Activated naive CD4-positive, alpha-beta T cell treated with anti-CD3 and anti-CD28 coated beads, Interleukin-2, amount 10 ng/mL, durations not matched to agents 7 days and 5 days (primary cell): ENCODE results near the gene TRIM14.
"Not testable (repeated sequence)": the region's sequence is repeated elsewhere in the genome, so short reads cannot be mapped to it uniquely, and the experiment has no call there.

ENCODE experiments used
- CTCF ChIA-PET: fragments of 350-600 bp; sonication (Branson Sonifier 250); formaldehyde crosslinking; loops from one replicate; lab custom pipeline; 2021; ENCODE audit warnings: antibody characterized with exemption; lab: Charles Lee
- DNase-seq: peaks from one replicate; pipeline ENCODE4 v3.0.0-alpha.2; 2020
- H3K27ac Mint-ChIP-seq: one replicate; pipeline ENCODE4 v1.8.0; 2021; ENCODE audit warnings: mild to moderate bottlenecking, moderate library complexity, mixed read lengths
- H3K27me3 Mint-ChIP-seq: one replicate; pipeline ENCODE4 v1.8.0; 2021; ENCODE audit warnings: mild to moderate bottlenecking, mixed read lengths
- H3K36me3 Mint-ChIP-seq: one replicate; pipeline ENCODE4 v1.8.0; 2021; ENCODE audit warnings: mixed read lengths
- H3K4me1 Mint-ChIP-seq: one replicate; pipeline ENCODE4 v1.8.0; 2021; ENCODE audit warnings: mixed read lengths
- H3K4me3 Mint-ChIP-seq: one replicate; pipeline ENCODE4 v1.8.0; 2021; ENCODE audit warnings: mild to moderate bottlenecking, moderate library complexity, mixed read lengths
- H3K9me3 Mint-ChIP-seq: one replicate; pipeline ENCODE4 v1.8.0; 2021; ENCODE audit warnings: mixed read lengths

TRIM14 gene

GRCh38 chr9:98078895-98079294, 40.1 kb downstream of the TRIM14 start:
- Mint-ChIP-seq H3K36me3 (peaks cover 59% of the 10 kb centered on the region), H3K27ac (no peak overlapping the region)
- CTCF ChIA-PET: interaction anchor here (1.0 kb wide), 1 partner anchor 13 kb away, joined by 4 read pairs; no protein-coding TSS in a partner anchor

GRCh38 chr9:98076514-98076890, 42.5 kb downstream of the TRIM14 start:
- H3K36me3 Mint-ChIP-seq: peaks cover 39% of the 10 kb centered on the region
- peak overlapping the region; percentile 97 for H3K27ac Mint-ChIP-seq
- CTCF ChIA-PET, H3K9me3 Mint-ChIP-seq, H3K4me3 Mint-ChIP-seq, H3K27me3 Mint-ChIP-seq, DNase-seq: not testable (repeated sequence)
- H3K4me1 Mint-ChIP-seq: peaks cover 52% of the 10 kb centered on the region

More at GRCh38 chr9:98078895-98079294, 40.1 kb downstream of the TRIM14 start:
- no peaks in the 10 kb centered on the region for H3K27me3 Mint-ChIP-seq
- no peak overlapping the region for H3K4me3 Mint-ChIP-seq
- peaks cover 72% of the 10 kb centered on the region for H3K4me1 Mint-ChIP-seq
- no peak for DNase-seq
- H3K9me3 Mint-ChIP-seq: no peaks in the 10 kb centered on the region

GRCh38 chr9:98075332-98075805, 43.7 kb downstream of the TRIM14 start:
- Mint-ChIP-seq H3K27ac (peak overlapping the region; percentile 97), H3K4me1 (peaks cover 48% of the 10 kb centered on the region), H3K9me3 (no peaks in the 10 kb centered on the region), H3K27me3 (no peaks in the 10 kb centered on the region), H3K36me3 (peaks cover 29% of the 10 kb centered on the region), H3K4me3 (peak overlapping the region; percentile 13)
- CTCF ChIA-PET: interaction anchor here (0.7 to 2.8 kb wide), 4 partner anchors 23 to 188 kb away, joined by 5 to 13 read pairs (median 8); partner anchors contain the start of gene TBC1D2
- DNase-seq: peak; percentile 33

- peak overlapping the region; percentile 13 for H3K4me3 Mint-ChIP-seq
- no peaks in the 10 kb centered on the region for H3K9me3 Mint-ChIP-seq
- peak overlapping the region; percentile 97 for H3K27ac Mint-ChIP-seq
- peak; percentile 76 for DNase-seq
- H3K36me3 Mint-ChIP-seq: peaks cover 23% of the 10 kb centered on the region
- H3K27me3 Mint-ChIP-seq: no peaks in the 10 kb centered on the region
- CTCF ChIA-PET: interaction anchor here (0.6 to 2.8 kb wide), 20 partner anchors 9 to 191 kb away, joined by 3 to 13 read pairs (median 4); partner anchors contain the start of genes NANS, TBC1D2, TRIM14 and TRMO
- H3K4me1 Mint-ChIP-seq: peaks cover 50% of the 10 kb centered on the region
These were observed 44.7 kb downstream of the TRIM14 start for GRCh38 chr9:98074115-98074990.

- Mint-ChIP-seq H3K9me3 (no peaks in the 10 kb centered on the region), H3K36me3 (peaks cover 14% of the 10 kb centered on the region), H3K27ac (no peak overlapping the region), H3K4me3 (no peak overlapping the region), H3K4me1 (peaks cover 39% of the 10 kb centered on the region), H3K27me3 (no peaks in the 10 kb centered on the region)
- CTCF ChIA-PET: interaction anchor here (1.0 kb wide), 1 partner anchor 122 kb away, joined by 3 read pairs; no protein-coding TSS in a partner anchor
- DNase-seq: no peak
These were observed 47.3 kb downstream of the TRIM14 start for GRCh38 chr9:98071737-98072136.

GRCh38 chr9:98070704-98071103, 48.3 kb downstream of the TRIM14 start:
- Mint-ChIP-seq H3K4me3 (no peak overlapping the region), H3K36me3 (peaks cover 20% of the 10 kb centered on the region), H3K27me3 (no peaks in the 10 kb centered on the region), H3K27ac (no peak overlapping the region), H3K4me1 (peaks cover 30% of the 10 kb centered on the region), H3K9me3 (no peaks in the 10 kb centered on the region)
- DNase-seq: no peak
- CTCF ChIA-PET: interaction anchor here (1.0 kb wide), 1 partner anchor 13 kb away, joined by 3 read pairs; no protein-coding TSS in a partner anchor

- Mint-ChIP-seq H3K27ac (no peak overlapping the region), H3K4me3 (no peak overlapping the region), H3K36me3 (peaks cover 27% of the 10 kb centered on the region), H3K27me3 (no peaks in the 10 kb centered on the region), H3K4me1 (peaks cover 19% of the 10 kb centered on the region), H3K9me3 (no peaks in the 10 kb centered on the region)
- CTCF ChIA-PET: no interaction called here
- no peak for DNase-seq
These were observed 49.5 kb downstream of the TRIM14 start for GRCh38 chr9:98069551-98069950.

- Mint-ChIP-seq H3K27me3 (no peaks in the 10 kb centered on the region), H3K27ac (no peak overlapping the region), H3K9me3 (no peaks in the 10 kb centered on the region), H3K4me1 (peaks cover 27% of the 10 kb centered on the region), H3K36me3 (peaks cover 46% of the 10 kb centered on the region), H3K4me3 (no peak overlapping the region)
- CTCF ChIA-PET: no interaction called here
- no peak for DNase-seq
These were observed 51.8 kb downstream of the TRIM14 start for GRCh38 chr9:98067184-98067583.

- CTCF ChIA-PET: interaction anchor here (2.0 kb wide), 1 partner anchor 13 kb away, joined by 4 read pairs; no protein-coding TSS in a partner anchor
- Mint-ChIP-seq H3K27me3 (no peaks in the 10 kb centered on the region), H3K4me3 (no peak overlapping the region), H3K9me3 (no peaks in the 10 kb centered on the region), H3K4me1 (peaks cover 25% of the 10 kb centered on the region), H3K27ac (no peak overlapping the region), H3K36me3 (peaks cover 46% of the 10 kb centered on the region)
- DNase-seq: no peak
These were observed 52.8 kb downstream of the TRIM14 start for GRCh38 chr9:98066235-98066634.

GRCh38 chr9:98064623-98065392, 54.2 kb downstream of the TRIM14 start:
- Mint-ChIP-seq H3K4me3 (no peak overlapping the region), H3K36me3 (peaks cover 53% of the 10 kb centered on the region), H3K27me3 (no peaks in the 10 kb centered on the region), H3K4me1 (peaks cover 27% of the 10 kb centered on the region), H3K9me3 (no peaks in the 10 kb centered on the region), H3K27ac (no peak overlapping the region)
- CTCF ChIA-PET: interaction anchor here (0.8 to 2.0 kb wide), 3 partner anchors 9 to 140 kb away, joined by 3 to 5 read pairs (median 4); no protein-coding TSS in a partner anchor
- DNase-seq: no peak

- peaks cover 58% of the 10 kb centered on the region for H3K36me3 Mint-ChIP-seq
- no peaks in the 10 kb centered on the region for H3K27me3 Mint-ChIP-seq
- no peak overlapping the region for H3K4me3 Mint-ChIP-seq
- CTCF ChIA-PET: interaction anchor here (0.8 kb wide), 1 partner anchor 163 kb away, joined by 5 read pairs; no protein-coding TSS in a partner anchor
- H3K4me1 Mint-ChIP-seq: peaks cover 45% of the 10 kb centered on the region
- H3K27ac Mint-ChIP-seq: no peak overlapping the region
- no peak for DNase-seq
- no peaks in the 10 kb centered on the region for H3K9me3 Mint-ChIP-seq
These were observed 56.9 kb downstream of the TRIM14 start for GRCh38 chr9:98062161-98062560.

- Mint-ChIP-seq H3K27me3 (no peaks in the 10 kb centered on the region), H3K27ac (peak overlapping the region; percentile 96), H3K9me3 (no peaks in the 10 kb centered on the region), H3K36me3 (peaks cover 29% of the 10 kb centered on the region), H3K4me1 (peaks cover 40% of the 10 kb centered on the region), H3K4me3 (peak overlapping the region; percentile 96)
- DNase-seq: peak; percentile 27
- CTCF ChIA-PET: interaction anchor here (1.1 to 2.0 kb wide), 5 partner anchors 9 to 133 kb away, joined by 3 to 6 read pairs (median 3); no protein-coding TSS in a partner anchor
These were observed 61.8 kb downstream of the TRIM14 start for GRCh38 chr9:98057138-98057799.
